Astrocyte (in vitro differentiated cells and primary cell): ENCODE data around the gene STK4. TPM values are rescaled to one million over a fixed set of nuclear protein-coding genes. Genes with fewer than 3 reads are reported as not detected.
A peak's percentile ranks its signal among the peaks of the same experiment; 100 is the strongest.

ENCODE experiments used
- DNase-seq: peaks from one replicate; pipeline ENCODE4 v3.0.0-alpha.2; 2010; ENCODE audit warnings: low read depth
- FAIRE-seq: peaks from 2 replicates; lab custom pipeline; 2011; peaks lifted over from hg19 to GRCh38; lab: Jason Lieb, UNC
- H2AFZ ChIP-seq: 2 replicates; pipeline ENCODE4 v1.6.0; 2012; ENCODE audit warnings: low read depth, low read length, inconsistent platforms
- H3K27ac ChIP-seq: 2 replicates; pipeline ENCODE4 v1.5.1; 2011; ENCODE audit warnings: low read depth, low read length, inconsistent platforms
- H3K27me3 ChIP-seq: 2 replicates; pipeline ENCODE4 v1.6.0; 2011; ENCODE audit warnings: low read length, inconsistent platforms; ENCODE audit not compliant: insufficient read depth
- H3K36me3 ChIP-seq: 2 replicates; pipeline ENCODE4 v1.5.1; 2011; ENCODE audit warnings: low read length, inconsistent platforms; ENCODE audit not compliant: insufficient read depth
- H3K4me1 ChIP-seq: 2 replicates; pipeline ENCODE4 v1.5.1; 2011; ENCODE audit warnings: low read length, inconsistent platforms; ENCODE audit not compliant: insufficient read depth
- H3K4me2 ChIP-seq: 2 replicates; pipeline ENCODE4 v1.6.0; 2012; ENCODE audit warnings: low read length, inconsistent platforms
- H3K4me3 ChIP-seq: 2 replicates; pipeline ENCODE4 v1.5.1; 2011; ENCODE audit warnings: low read depth, mild to moderate bottlenecking, low read length, inconsistent platforms; ENCODE audit not compliant: insufficient read depth
- H3K79me2 ChIP-seq: 2 replicates; pipeline ENCODE4 v1.6.0; 2012; ENCODE audit warnings: mild to moderate bottlenecking, low read length, inconsistent platforms; ENCODE audit not compliant: insufficient read depth
- H3K9ac ChIP-seq: 2 replicates; pipeline ENCODE4 v1.6.0; 2012; ENCODE audit warnings: mild to moderate bottlenecking, low read length, inconsistent platforms
- H3K9me3 ChIP-seq: 2 replicates; pipeline ENCODE4 v1.5.1; 2012; ENCODE audit warnings: low read depth, mild to moderate bottlenecking, low read length, inconsistent platforms; ENCODE audit not compliant: insufficient read depth
- H4K20me1 ChIP-seq: 2 replicates; pipeline ENCODE4 v1.6.0; 2012; ENCODE audit warnings: low read length, inconsistent platforms; ENCODE audit not compliant: insufficient read depth
- H3K27ac Mint-ChIP-seq: one replicate; pipeline ENCODE4 v1.8.0; 2021; ENCODE audit warnings: mild to moderate bottlenecking, mixed read lengths; ENCODE audit not compliant: unreplicated experiment
- H3K27me3 Mint-ChIP-seq: one replicate; pipeline ENCODE4 v1.8.0; 2021; ENCODE audit warnings: low read depth, mixed read lengths; ENCODE audit not compliant: unreplicated experiment
- H3K36me3 Mint-ChIP-seq: one replicate; pipeline ENCODE4 v1.8.0; 2021; ENCODE audit warnings: low read depth, mixed read lengths; ENCODE audit not compliant: unreplicated experiment
- H3K4me1 Mint-ChIP-seq: one replicate; pipeline ENCODE4 v1.8.0; 2021; ENCODE audit warnings: low read depth, mixed read lengths; ENCODE audit not compliant: unreplicated experiment
- H3K4me3 Mint-ChIP-seq: one replicate; pipeline ENCODE4 v1.8.0; 2021; ENCODE audit warnings: mild to moderate bottlenecking, moderate library complexity, mixed read lengths; ENCODE audit not compliant: unreplicated experiment
- H3K9me3 Mint-ChIP-seq: one replicate; pipeline ENCODE4 v1.8.0; 2021; ENCODE audit warnings: mild to moderate bottlenecking, mixed read lengths; ENCODE audit not compliant: unreplicated experiment
- EZH2 ChIP-seq: IDR thresholded peaks from 2 replicates; pipeline ENCODE4 v1.6.1; 2012; ENCODE audit warnings: mild to moderate bottlenecking, low read length, inconsistent platforms; ENCODE audit not compliant: insufficient read depth
- total RNA-seq: library from RNA; stranded (reverse); gene quantifications from 2 replicates; pipeline ENCODE4 v1.2.1, GENCODE V29; 2021
- TF ChIP-seq, protein P1 (sequence below): IDR thresholded peaks from 2 replicates; pipeline ENCODE4 v1.5.1; 2011; ENCODE audit warnings: low read depth, mild to moderate bottlenecking, inconsistent platforms, low read length, moderate library complexity; ENCODE audit not compliant: insufficient read depth

STK4 gene
- total RNA-seq, 1 donor from 2014 or later, result 41.4 TPM

DNA sequence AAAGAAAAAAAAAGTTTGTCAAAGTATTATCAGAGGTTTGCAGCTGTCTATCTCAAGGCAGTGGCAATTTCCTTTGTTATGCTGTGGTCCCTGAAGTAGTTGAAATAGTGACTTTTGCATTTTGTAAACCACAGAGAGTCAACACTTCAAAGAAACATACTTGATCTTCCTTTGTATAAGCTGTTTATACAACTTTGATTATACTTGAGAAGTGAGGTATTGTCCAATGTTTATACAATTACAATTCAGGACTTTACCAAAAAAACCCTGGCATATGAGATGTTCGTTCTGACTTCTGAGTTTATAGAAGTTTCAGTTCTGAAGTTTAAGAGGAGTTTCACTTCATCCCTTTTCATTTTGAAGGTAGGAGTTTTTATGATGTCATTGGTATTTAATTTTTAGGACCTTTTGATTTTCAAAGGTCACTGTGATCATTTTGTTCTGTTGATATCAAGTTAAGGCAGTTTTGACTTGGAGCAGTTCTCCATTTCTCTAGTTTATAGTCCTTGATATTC is 4.0 kb downstream of the STK4 start:
- TF ChIP-seq, protein P1, sequence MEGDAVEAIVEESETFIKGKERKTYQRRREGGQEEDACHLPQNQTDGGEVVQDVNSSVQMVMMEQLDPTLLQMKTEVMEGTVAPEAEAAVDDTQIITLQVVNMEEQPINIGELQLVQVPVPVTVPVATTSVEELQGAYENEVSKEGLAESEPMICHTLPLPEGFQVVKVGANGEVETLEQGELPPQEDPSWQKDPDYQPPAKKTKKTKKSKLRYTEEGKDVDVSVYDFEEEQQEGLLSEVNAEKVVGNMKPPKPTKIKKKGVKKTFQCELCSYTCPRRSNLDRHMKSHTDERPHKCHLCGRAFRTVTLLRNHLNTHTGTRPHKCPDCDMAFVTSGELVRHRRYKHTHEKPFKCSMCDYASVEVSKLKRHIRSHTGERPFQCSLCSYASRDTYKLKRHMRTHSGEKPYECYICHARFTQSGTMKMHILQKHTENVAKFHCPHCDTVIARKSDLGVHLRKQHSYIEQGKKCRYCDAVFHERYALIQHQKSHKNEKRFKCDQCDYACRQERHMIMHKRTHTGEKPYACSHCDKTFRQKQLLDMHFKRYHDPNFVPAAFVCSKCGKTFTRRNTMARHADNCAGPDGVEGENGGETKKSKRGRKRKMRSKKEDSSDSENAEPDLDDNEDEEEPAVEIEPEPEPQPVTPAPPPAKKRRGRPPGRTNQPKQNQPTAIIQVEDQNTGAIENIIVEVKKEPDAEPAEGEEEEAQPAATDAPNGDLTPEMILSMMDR, result no peak
- no peak for TF ChIP-seq EZH2
- Mint-ChIP-seq H3K36me3 (peaks cover 4% of the 10 kb centered on the region), H3K9me3 (no peaks in the 10 kb centered on the region), H3K4me1 (peaks cover 24% of the 10 kb centered on the region), H3K27ac (no peak overlapping the region), H3K27me3 (no peaks in the 10 kb centered on the region), H3K4me3 (no peak overlapping the region)
- no peaks in the 10 kb centered on the region for H3K27me3 ChIP-seq
- no peak overlapping the region for H2AFZ ChIP-seq
- no peak overlapping the region for H3K9ac ChIP-seq
- no peaks in the 10 kb centered on the region for H3K9me3 ChIP-seq
- no peak for DNase-seq
- H3K36me3 ChIP-seq, result peaks cover 12% of the 10 kb centered on the region
- H3K79me2 ChIP-seq, result peaks cover 50% of the 10 kb centered on the region
- H4K20me1 ChIP-seq, result peaks cover 33% of the 10 kb centered on the region
- H3K4me3 ChIP-seq, result no peak overlapping the region
- H3K27ac ChIP-seq, result no peak overlapping the region
- no peak for FAIRE-seq
- H3K4me1 ChIP-seq, result peaks cover 15% of the 10 kb centered on the region
- H3K4me2 ChIP-seq, result no peak overlapping the region

DNA sequence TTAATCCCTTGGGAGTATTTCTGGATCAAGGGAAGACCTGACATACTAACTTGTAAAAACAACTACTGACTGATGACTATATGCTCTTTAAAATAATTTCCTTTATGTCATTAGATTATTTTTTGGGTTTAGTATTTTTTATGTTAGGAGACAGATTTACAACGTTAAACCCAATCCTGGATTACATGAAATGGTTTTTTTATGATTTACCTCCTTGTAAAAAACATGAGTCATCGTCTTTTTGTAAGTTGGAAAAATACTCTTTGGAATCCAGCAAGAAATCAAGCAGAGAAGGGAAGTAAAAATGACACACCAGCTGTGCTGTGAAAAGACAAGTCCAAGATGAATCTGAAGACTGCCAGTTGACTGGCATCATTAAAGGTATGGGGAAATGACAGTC is 6.7 kb downstream of the STK4 start:
- Mint-ChIP-seq H3K27me3 (no peaks in the 10 kb centered on the region), H3K4me1 (peaks cover 16% of the 10 kb centered on the region), H3K27ac (peak overlapping the region; percentile 87), H3K9me3 (no peaks in the 10 kb centered on the region), H3K36me3 (peaks cover 7% of the 10 kb centered on the region), H3K4me3 (no peak overlapping the region)
- H4K20me1 ChIP-seq, result peaks cover 19% of the 10 kb centered on the region
- FAIRE-seq (no peak), DNase-seq (no peak)
- no peaks in the 10 kb centered on the region for H3K9me3 ChIP-seq
- H3K4me3 ChIP-seq, result no peak overlapping the region
- H3K36me3 ChIP-seq, result peaks cover 16% of the 10 kb centered on the region
- peaks cover 32% of the 10 kb centered on the region for H3K79me2 ChIP-seq
- no peak overlapping the region for H3K27ac ChIP-seq
- H2AFZ ChIP-seq, result no peak overlapping the region
- no peak overlapping the region for H3K4me2 ChIP-seq
- TF ChIP-seq, protein P1, result no peak
- TF ChIP-seq EZH2, result no peak
- no peaks in the 10 kb centered on the region for H3K27me3 ChIP-seq
- no peaks in the 10 kb centered on the region for H3K4me1 ChIP-seq
- H3K9ac ChIP-seq, result no peak overlapping the region

GRCh38 chr20:44976698-44977097 is 10.4 kb downstream of the STK4 start:
- H3K79me2 ChIP-seq, result no peaks in the 10 kb centered on the region
- H3K27ac ChIP-seq, result no peak overlapping the region
- Mint-ChIP-seq H3K4me1 (peaks cover 13% of the 10 kb centered on the region), H3K27ac (no peak overlapping the region), H3K4me3 (no peak overlapping the region), H3K27me3 (no peaks in the 10 kb centered on the region), H3K36me3 (peaks cover 9% of the 10 kb centered on the region), H3K9me3 (no peaks in the 10 kb centered on the region)
- TF ChIP-seq, protein P1, result no peak
- no peak for TF ChIP-seq EZH2
- no peaks in the 10 kb centered on the region for H3K27me3 ChIP-seq
- no peak overlapping the region for H3K4me2 ChIP-seq
- H3K4me1 ChIP-seq, result peaks cover 3% of the 10 kb centered on the region
- H3K4me3 ChIP-seq, result no peak overlapping the region
- DNase-seq (no peak), FAIRE-seq (no peak)
- no peaks in the 10 kb centered on the region for H3K9me3 ChIP-seq
- H4K20me1 ChIP-seq, result no peaks in the 10 kb centered on the region
- H2AFZ ChIP-seq, result no peak overlapping the region
- H3K36me3 ChIP-seq, result peaks cover 19% of the 10 kb centered on the region
- H3K9ac ChIP-seq, result no peak overlapping the region
